PC-9 (cell line): ENCODE results near the gene CNPY4. TPM values are rescaled to one million over a fixed set of nuclear protein-coding genes. Genes with fewer than 3 reads are reported as not detected.
"Not testable (repeated sequence)": the region's sequence is repeated elsewhere in the genome, so short reads cannot be mapped to it uniquely, and the experiment has no call there.

Source experiments
- BruUV-seq: library from RNA; stranded (reverse); fragments of 400-500 nt; replicated peaks from 2 replicates; lab custom pipeline; 2021; lab: Mats Ljungman, UMichigan
- CTCF ChIA-PET: fragments of 300-600 bp; sonication (Branson Sonifier 250); formaldehyde crosslinking; loops from one replicate; lab custom pipeline; 2022; ENCODE audit warnings: antibody characterized with exemption; lab: Charles Lee
- POLR2A ChIA-PET: fragments of 300-600 bp; sonication (Branson Sonifier 250); formaldehyde crosslinking; loops from one replicate; lab custom pipeline; 2022; ENCODE audit warnings: antibody characterized with exemption; ENCODE audit not compliant: unreplicated experiment; lab: Charles Lee
- DNase-seq, 2 experiments: peaks; one replicate each; pipeline versions ENCODE4 v3.0.0 to v3.0.0-alpha.2; 2015 to 2022; ENCODE audit warnings: mixed read lengths in 1 of 2
- H2AFZ ChIP-seq: fragments of 200-600 bp; sonication (generic); 2 replicates; pipeline ENCODE4 v1.8.1; 2017; ENCODE audit warnings: antibody characterized with exemption
- H3F3A ChIP-seq: fragments of 200-600 bp; sonication (generic); 2 replicates; pipeline ENCODE4 v1.8.1; 2017; ENCODE audit warnings: antibody characterized with exemption, mild to moderate bottlenecking, low read depth; ENCODE audit not compliant: insufficient read depth
- H3K27ac ChIP-seq: fragments of 200-600 bp; sonication (generic); 2 replicates; pipeline ENCODE4 v1.6.1; 2016; ENCODE audit warnings: mixed run types
- H3K27me3 ChIP-seq: fragments of 200-600 bp; sonication (generic); 2 replicates; pipeline ENCODE4 v1.6.1; 2016; ENCODE audit warnings: low read depth, mixed run types; ENCODE audit not compliant: insufficient read depth
- H3K36me3 ChIP-seq: fragments of 200-600 bp; sonication (generic); 2 replicates; pipeline ENCODE4 v1.6.1; 2016; ENCODE audit warnings: low read depth, mixed run types
- H3K4me1 ChIP-seq: fragments of 200-600 bp; sonication (generic); replicated peaks from 2 replicates; pipeline ENCODE4 v1.6.1; 2016; ENCODE audit warnings: mixed run types; ENCODE audit not compliant: insufficient read depth
- H3K4me2 ChIP-seq: fragments of 200-600 bp; sonication (generic); 2 replicates; pipeline ENCODE4 v1.6.1; 2017; ENCODE audit warnings: mixed run types
- H3K4me3 ChIP-seq: fragments of 200-600 bp; sonication (generic); 2 replicates; pipeline ENCODE4 v1.6.1; 2016; ENCODE audit warnings: mixed run types
- H3K79me2 ChIP-seq: fragments of 200-600 bp; sonication (generic); 2 replicates; pipeline ENCODE4 v1.6.1; 2017; ENCODE audit warnings: low read depth, mixed run types
- H3K9me2 ChIP-seq: fragments of 200-600 bp; sonication (generic); 2 replicates; pipeline ENCODE4 v1.8.1; 2017; ENCODE audit warnings: mild to moderate bottlenecking; ENCODE audit not compliant: insufficient read depth
- H3K9me3 ChIP-seq: fragments of 200-600 bp; sonication (generic); 2 replicates; pipeline ENCODE4 v1.8.1; 2016; ENCODE audit warnings: low read depth; ENCODE audit not compliant: insufficient read depth
- H4K20me1 ChIP-seq: fragments of 200-600 bp; sonication (generic); 2 replicates; pipeline ENCODE4 v1.8.1; 2017; ENCODE audit not compliant: insufficient read depth
- EZH2 ChIP-seq: fragments of 200-600 bp; sonication (generic); IDR thresholded peaks from 2 replicates; pipeline ENCODE4 v1.8.0; 2017; ENCODE audit warnings: antibody characterized with exemption, low read depth
- intact Hi-C: fragments of 100-400 bp; cut with micrococcal nuclease; formaldehyde crosslinking; loops from one replicate; pipeline ENCODE4 v1.10.0; 2022; ENCODE audit not compliant: unreplicated experiment
- total RNA-seq: library from RNA; stranded (reverse); gene quantifications from 2 replicates; pipeline ENCODE4 v1.2.3, GENCODE V29; 2021
- TF ChIP-seq, protein P1 (sequence below): fragments of 200-600 bp; sonication (generic); conservative IDR thresholded peaks from 2 replicates; pipeline ENCODE4 v1.6.1; 2017; ENCODE audit warnings: mixed run types, antibody characterized with exemption, mild to moderate bottlenecking, moderate library complexity

Gene CNPY4
- total RNA-seq, 1 experiment from 2014 or later = 10.3 TPM

DNA sequence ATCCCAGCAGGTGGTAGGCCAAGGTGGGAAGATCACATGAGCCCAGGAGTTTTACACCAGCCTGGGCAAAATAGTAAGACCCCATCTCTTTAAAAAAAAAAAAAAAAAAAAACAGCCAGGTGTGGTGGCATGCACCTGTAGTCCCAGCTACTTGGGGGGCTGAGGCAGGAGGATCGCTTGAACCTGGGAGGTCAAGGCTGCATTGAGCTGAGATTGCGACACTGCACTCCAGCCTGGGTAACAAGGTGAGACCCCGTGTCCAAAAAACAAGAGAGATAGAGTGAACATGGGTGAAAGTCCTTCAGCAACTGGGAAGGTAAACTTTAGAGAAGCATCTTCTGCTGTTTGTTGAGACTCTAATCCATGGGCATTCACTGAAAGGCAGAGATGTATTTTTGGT, 23.0 kb downstream of the CNPY4 start:
- Histone ChIP-seq H4K20me1 (no peaks in the 10 kb centered on the region), H3K4me1 (peaks cover 53% of the 10 kb centered on the region), H3K9me2 (no peaks in the 10 kb centered on the region), H3K27me3 (no peaks in the 10 kb centered on the region), H3K4me3 (no peak overlapping the region), H3F3A (peaks cover 74% of the 10 kb centered on the region), H3K36me3 (no peaks in the 10 kb centered on the region), H2AFZ (no peak overlapping the region), H3K27ac (no peak overlapping the region), H3K4me2 (no peak overlapping the region), H3K9me3 (no peaks in the 10 kb centered on the region), H3K79me2 (no peaks in the 10 kb centered on the region)
- ChIA-PET POLR2A (no interaction called here), CTCF (no interaction called here)
- intact Hi-C loops = no loop called here
- no TSS peak for BruUV-seq
- no peak for TF ChIP-seq EZH2
- TF ChIP-seq, protein P1, sequence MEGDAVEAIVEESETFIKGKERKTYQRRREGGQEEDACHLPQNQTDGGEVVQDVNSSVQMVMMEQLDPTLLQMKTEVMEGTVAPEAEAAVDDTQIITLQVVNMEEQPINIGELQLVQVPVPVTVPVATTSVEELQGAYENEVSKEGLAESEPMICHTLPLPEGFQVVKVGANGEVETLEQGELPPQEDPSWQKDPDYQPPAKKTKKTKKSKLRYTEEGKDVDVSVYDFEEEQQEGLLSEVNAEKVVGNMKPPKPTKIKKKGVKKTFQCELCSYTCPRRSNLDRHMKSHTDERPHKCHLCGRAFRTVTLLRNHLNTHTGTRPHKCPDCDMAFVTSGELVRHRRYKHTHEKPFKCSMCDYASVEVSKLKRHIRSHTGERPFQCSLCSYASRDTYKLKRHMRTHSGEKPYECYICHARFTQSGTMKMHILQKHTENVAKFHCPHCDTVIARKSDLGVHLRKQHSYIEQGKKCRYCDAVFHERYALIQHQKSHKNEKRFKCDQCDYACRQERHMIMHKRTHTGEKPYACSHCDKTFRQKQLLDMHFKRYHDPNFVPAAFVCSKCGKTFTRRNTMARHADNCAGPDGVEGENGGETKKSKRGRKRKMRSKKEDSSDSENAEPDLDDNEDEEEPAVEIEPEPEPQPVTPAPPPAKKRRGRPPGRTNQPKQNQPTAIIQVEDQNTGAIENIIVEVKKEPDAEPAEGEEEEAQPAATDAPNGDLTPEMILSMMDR = no peak
- no peak for DNase-seq

DNA sequence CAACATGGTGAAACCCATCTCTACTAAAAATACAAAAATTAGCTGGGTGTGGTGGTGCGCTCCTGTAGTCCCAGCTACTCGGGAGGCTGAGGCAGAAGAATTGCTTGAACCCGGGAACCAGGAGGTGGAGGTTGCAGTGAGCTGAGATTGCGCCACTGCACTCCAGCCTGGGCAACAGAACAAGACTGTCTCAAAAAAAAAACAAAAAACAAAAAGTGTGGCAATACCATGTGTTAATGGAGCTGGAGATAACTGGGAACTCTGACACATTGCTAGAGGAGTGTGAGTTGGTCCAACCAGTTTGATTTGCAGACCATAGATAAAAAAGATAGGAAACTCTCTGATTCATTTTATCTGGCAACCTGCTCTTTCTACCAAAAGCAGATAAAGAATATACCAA, 26.9 kb downstream of the CNPY4 start:
- H3K36me3 ChIP-seq, intact Hi-C loops, BruUV-seq, H3K27me3 ChIP-seq, H3K9me3 ChIP-seq, H4K20me1 ChIP-seq, H2AFZ ChIP-seq, H3K4me3 ChIP-seq, H3K9me2 ChIP-seq, H3K27ac ChIP-seq: not testable (repeated sequence)
- Histone ChIP-seq H3F3A (peaks cover 43% of the 10 kb centered on the region), H3K4me2 (peak overlapping the region; percentile 45), H3K4me1 (peaks cover 48% of the 10 kb centered on the region), H3K79me2 (peaks cover 24% of the 10 kb centered on the region)
- ChIA-PET CTCF (interaction anchor here (0.6 kb wide), 1 partner anchor 64 kb away, joined by 4 read pairs; no protein-coding TSS in a partner anchor), POLR2A (interaction anchor here (0.5 kb wide), 1 partner anchor 44 kb away, joined by 4 read pairs; no protein-coding TSS in a partner anchor)
- peak in 1 of 2 experiments; percentile 84 for DNase-seq

DNA sequence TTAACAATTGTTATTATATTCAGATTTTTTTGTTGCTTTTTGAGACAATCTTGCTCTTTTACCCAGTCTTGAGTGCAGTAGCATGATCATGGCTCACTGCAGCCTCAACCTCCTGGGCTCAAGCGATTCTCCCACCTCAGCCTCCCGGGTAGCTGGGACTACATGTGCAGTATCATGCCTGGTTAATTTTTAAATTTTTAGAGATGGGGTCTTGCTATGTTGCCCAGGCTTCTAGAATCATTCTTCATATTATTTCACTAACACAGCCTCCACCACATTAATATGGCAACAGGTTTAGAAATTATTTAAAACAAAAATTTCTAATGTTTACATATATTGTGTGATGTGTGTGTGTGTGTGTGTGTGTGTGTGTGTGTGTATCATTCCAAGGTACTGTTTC, 27.8 kb downstream of the CNPY4 start:
- no peaks in the 10 kb centered on the region for H4K20me1 ChIP-seq
- ChIA-PET CTCF (interaction anchor here (0.7 kb wide), 1 partner anchor 337 kb away, joined by 4 read pairs; the partner anchor contains the start of gene NYAP1), POLR2A (interaction anchor here (0.5 to 0.6 kb wide), 2 partner anchors 10 to 680 kb away, joined by 4 to 5 read pairs; partner anchors contain the start of gene EPHB4)
- no peak overlapping the region for H3K27ac ChIP-seq
- no peak overlapping the region for H3K4me2 ChIP-seq
- H3F3A ChIP-seq = peaks cover 43% of the 10 kb centered on the region
- no peak overlapping the region for H2AFZ ChIP-seq
- BruUV-seq = no TSS peak
- peaks cover 24% of the 10 kb centered on the region for H3K79me2 ChIP-seq
- intact Hi-C loops = no loop called here
- no peaks in the 10 kb centered on the region for H3K27me3 ChIP-seq
- DNase-seq = no peak
- no peaks in the 10 kb centered on the region; the same call in 1 of the 2 replicates for H3K36me3 ChIP-seq
- H3K9me2 ChIP-seq = no peaks in the 10 kb centered on the region
- peaks cover 39% of the 10 kb centered on the region for H3K4me1 ChIP-seq
- H3K4me3 ChIP-seq = no peak overlapping the region
- TF ChIP-seq, protein P1 = no peak
- TF ChIP-seq EZH2 = no peak
- no peaks in the 10 kb centered on the region for H3K9me3 ChIP-seq
